ENCODE results near the gene HIC2. TPM values are rescaled to one million over a fixed set of nuclear protein-coding genes. Genes with fewer than 3 reads are reported as not detected.
"Not testable (repeated sequence)": the region's sequence is repeated elsewhere in the genome, so short reads cannot be mapped to it uniquely, and the experiment has no call there.

HIC2 gene
- polyA plus RNA-seq, 3 donors from 2014 or later: 0.36 to 0.41 TPM; not detected in 1

DNA sequence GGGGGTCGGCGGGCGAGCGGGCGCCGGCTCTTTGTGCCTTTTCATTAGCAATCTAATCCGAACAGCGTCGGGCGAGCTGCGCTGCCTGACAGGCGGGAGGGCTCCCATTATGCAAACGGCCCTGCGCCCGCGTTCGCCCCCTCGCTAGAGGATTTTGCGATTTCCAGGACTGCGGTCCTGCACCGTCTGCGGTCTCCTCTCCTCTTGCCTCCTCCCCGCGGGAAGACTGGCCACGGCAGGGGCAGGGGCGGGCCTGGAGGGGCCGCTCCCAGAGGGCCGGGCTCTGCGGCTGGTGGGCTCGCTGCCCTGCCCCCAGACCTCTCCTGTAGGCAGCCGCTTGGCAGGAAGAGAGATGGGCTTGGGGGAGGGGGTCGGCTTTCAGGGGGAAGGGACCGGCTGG lies 682 bp downstream of the HIC2 start:
- not testable (repeated sequence) for H3K27me3 Mint-ChIP-seq (ENCODE audit: low read depth in 3 of 3); H3K9me3 Mint-ChIP-seq; H3K36me3 Mint-ChIP-seq; H3K4me1 Mint-ChIP-seq; H3K27ac Mint-ChIP-seq
- H3K4me3 Mint-ChIP-seq: peak overlapping the region in 3 of 5 donors; percentile 43 to 62 (median 52)
- DNase-seq: peak; percentile 14 to 31 (median 18)

DNA sequence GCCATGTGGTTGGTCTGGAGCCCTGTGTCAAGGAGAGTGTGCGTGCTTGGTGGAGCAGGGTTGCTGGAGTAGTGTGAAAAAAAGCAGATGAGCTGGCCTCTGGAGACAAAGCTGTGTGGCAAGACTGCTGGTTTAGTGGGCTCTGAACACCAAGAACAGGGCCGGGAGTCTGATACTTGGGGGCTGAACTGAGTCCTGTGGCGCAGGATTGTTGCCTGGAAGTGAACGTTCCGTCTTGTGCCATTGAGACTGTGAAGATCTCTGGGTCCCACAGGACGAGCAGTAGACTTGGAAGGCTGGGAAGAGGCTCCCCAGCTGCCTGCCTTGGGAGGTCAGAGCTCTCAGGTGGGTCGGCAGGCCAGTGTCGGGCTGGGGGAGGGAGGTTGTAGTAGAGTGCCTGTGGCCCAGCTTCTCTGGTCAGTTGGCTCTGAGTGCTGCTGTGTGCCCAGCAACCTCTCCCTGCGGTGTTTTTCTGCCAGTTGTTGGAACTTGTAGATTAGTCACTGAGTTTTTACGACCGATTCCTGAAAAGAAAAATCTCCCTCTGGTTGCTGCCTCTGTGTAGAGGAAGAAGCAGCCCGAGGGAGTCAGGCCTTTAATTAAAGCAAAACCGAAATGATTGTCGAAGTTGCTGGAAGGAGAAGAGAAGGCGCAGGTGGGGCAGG lies 1.9 kb downstream of the HIC2 start:
- H3K4me1 Mint-ChIP-seq; H3K27me3 Mint-ChIP-seq (ENCODE audit: low read depth in 3 of 3); H3K36me3 Mint-ChIP-seq; H3K4me3 Mint-ChIP-seq; DNase-seq; H3K9me3 Mint-ChIP-seq; H3K27ac Mint-ChIP-seq: not testable (repeated sequence)

GRCh38 chr22:21420180-21420763 lies 3.1 kb downstream of the HIC2 start:
- peak; percentile 12 to 19 (median 16) for DNase-seq
- not testable (repeated sequence) for H3K27ac Mint-ChIP-seq; H3K9me3 Mint-ChIP-seq; H3K36me3 Mint-ChIP-seq; H3K4me3 Mint-ChIP-seq; H3K4me1 Mint-ChIP-seq; H3K27me3 Mint-ChIP-seq (ENCODE audit: low read depth in 3 of 3)

GRCh38 chr22:21424084-21424709 lies 7.0 kb downstream of the HIC2 start:
- DNase-seq; H3K27me3 Mint-ChIP-seq (ENCODE audit: low read depth in 3 of 3); H3K36me3 Mint-ChIP-seq; H3K4me1 Mint-ChIP-seq; H3K4me3 Mint-ChIP-seq; H3K9me3 Mint-ChIP-seq; H3K27ac Mint-ChIP-seq: not testable (repeated sequence)

DNA sequence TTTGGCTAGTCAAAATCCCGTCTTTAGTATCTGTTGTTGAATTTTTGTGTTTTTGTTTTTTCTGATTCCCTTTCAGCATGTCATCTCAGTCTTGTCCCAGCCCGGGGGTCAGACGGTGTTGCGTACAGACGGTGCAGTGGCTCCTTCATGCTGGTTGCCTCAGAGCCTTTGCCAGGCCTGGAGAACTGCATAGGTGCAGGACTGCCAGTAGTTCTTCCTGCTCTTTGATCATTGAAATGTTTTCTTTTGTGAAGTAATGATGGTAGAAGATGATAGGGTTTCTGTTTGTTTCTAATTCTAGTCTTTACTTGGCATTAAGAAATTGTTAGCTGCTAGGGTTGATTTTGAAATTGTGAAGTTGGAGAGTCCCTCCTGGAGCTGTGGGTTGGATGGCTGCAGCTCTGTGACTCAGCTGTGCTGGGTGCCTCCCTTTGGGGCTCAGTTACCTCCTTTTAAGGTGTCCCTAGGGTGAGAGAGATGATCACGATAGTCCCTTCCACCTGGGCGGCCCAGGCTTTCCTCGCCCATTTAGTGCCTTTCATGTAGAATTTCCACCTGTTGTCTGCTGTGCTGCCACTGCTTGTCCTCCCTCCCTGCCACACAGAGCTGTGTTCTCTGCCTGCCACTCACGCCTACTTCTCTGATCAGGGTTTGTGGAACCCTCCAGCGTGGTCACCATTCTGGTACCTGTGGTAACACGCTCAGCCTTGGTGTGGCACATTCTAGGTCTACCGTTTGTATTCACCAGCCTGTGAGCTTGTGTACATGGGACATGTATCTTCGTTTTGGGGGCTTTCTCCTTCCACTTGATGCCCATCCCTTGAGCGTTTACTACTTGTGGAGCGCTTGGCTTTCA lies 17.4 kb downstream of the HIC2 start:
- not testable (repeated sequence) for H3K27ac Mint-ChIP-seq; H3K36me3 Mint-ChIP-seq; H3K9me3 Mint-ChIP-seq; H3K27me3 Mint-ChIP-seq (ENCODE audit: low read depth in 3 of 3); H3K4me3 Mint-ChIP-seq; H3K4me1 Mint-ChIP-seq; DNase-seq

- not testable (repeated sequence) for H3K4me1 Mint-ChIP-seq; H3K9me3 Mint-ChIP-seq; H3K4me3 Mint-ChIP-seq; H3K27me3 Mint-ChIP-seq (ENCODE audit: low read depth in 3 of 3); DNase-seq; H3K36me3 Mint-ChIP-seq; H3K27ac Mint-ChIP-seq
These were observed 19.0 kb downstream of the HIC2 start for GRCh38 chr22:21435998-21436810.

- not testable (repeated sequence) for H3K36me3 Mint-ChIP-seq; H3K4me1 Mint-ChIP-seq; H3K27me3 Mint-ChIP-seq (ENCODE audit: low read depth in 3 of 3); H3K27ac Mint-ChIP-seq; H3K9me3 Mint-ChIP-seq; H3K4me3 Mint-ChIP-seq; DNase-seq
These were observed 20.8 kb downstream of the HIC2 start for GRCh38 chr22:21438013-21438412.

DNA sequence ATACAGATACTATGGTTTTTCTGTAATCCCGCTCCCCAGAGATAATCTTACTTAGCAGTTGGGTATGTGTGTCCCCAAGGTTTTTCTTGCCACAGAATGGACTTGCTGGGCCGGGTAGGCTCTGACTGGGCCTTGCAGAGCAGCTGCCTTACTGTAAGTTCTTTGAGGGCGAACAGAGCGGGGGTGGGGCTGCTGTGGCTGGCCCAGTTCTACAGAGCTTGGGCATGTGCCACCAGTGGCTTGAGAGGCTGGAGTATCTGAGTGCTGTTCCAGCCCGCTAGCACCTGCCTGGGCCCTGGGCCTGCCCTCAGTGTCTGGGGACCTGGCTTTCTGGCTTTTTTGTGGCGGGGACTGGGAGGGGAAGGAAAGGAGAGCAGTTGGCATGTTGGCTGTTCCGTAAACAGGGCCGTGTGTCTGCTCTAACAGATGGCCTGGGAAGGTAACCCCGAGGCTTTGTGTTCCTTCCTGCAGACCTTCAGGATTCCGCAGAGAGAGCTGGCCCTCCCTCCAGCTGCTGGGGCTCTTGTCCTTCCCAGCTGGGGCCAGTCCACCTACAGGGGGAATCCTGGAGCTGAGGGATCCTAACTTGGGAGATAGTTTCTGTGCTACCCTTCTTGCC lies 23.0 kb downstream of the HIC2 start:
- not testable (repeated sequence) for H3K4me3 Mint-ChIP-seq; DNase-seq; H3K9me3 Mint-ChIP-seq; H3K27ac Mint-ChIP-seq; H3K27me3 Mint-ChIP-seq (ENCODE audit: low read depth in 3 of 3); H3K4me1 Mint-ChIP-seq; H3K36me3 Mint-ChIP-seq

DNA sequence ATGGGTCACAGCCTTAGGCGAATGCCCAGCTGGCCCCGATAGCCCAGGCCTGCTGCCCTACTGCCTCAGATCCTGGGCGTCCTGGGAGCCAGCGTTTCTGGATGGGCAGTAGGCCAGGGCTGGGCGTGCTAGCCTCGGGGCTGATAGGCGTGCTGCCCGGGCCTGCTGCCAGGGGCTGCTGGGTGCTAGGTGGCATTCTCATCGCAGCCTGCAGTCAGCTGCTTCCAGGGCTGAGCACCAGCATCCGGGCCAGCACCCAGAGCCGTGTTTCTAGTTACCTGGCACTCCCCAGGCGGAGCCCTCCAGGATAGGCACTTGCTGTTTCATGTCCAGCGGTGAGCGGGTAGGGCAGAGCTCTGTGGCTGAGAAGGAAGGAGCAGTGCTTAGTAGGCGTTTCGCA lies 23.5 kb downstream of the HIC2 start:
- not testable (repeated sequence) for H3K27ac Mint-ChIP-seq; DNase-seq; H3K9me3 Mint-ChIP-seq; H3K36me3 Mint-ChIP-seq; H3K4me3 Mint-ChIP-seq; H3K4me1 Mint-ChIP-seq; H3K27me3 Mint-ChIP-seq (ENCODE audit: low read depth in 3 of 3)

DNA sequence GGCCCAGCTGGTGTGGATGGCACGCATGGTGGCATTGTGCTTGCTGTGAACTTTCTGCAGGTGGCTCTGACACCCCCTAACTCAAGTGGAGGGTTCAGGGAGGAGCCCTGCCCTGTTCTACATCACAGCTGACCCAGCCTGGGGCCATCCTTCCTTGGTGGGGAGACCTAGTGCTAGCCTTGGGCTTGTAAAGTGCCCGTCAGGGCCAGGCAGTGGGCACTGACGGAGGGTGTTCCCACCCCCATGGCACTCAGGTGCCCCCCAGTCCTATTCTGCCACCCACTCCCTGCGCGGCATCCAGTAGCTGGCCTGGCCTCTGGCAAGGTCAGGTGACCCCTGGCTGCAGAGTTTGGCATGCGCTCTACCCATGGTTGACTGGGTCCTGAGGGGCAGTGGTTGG lies 24.0 kb downstream of the HIC2 start:
- DNase-seq; H3K9me3 Mint-ChIP-seq; H3K27me3 Mint-ChIP-seq (ENCODE audit: low read depth in 3 of 3); H3K4me1 Mint-ChIP-seq; H3K36me3 Mint-ChIP-seq; H3K27ac Mint-ChIP-seq; H3K4me3 Mint-ChIP-seq: not testable (repeated sequence)

DNA sequence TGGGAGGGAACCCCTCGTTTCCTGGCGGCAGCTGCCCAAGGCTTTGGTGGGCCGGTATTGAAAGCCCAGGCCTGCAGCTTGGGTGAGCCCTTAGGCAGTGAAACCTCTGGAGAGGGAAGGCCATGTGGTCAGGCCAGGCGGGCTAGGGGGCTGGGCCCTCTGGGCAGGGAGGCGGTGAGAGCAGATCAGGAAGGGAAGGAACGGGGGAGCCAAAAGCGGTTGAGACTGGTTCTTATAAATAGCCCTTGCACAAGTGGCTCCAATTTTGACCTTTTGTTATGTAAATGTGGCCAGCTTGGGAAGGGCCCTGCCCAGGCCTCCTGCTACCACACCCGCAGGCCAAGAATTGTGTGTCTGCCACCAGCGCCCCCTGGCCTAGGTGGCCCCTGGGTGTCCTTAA lies 25.0 kb downstream of the HIC2 start:
- not testable (repeated sequence) for H3K27ac Mint-ChIP-seq; H3K4me3 Mint-ChIP-seq; H3K27me3 Mint-ChIP-seq (ENCODE audit: low read depth in 3 of 3); H3K4me1 Mint-ChIP-seq; DNase-seq; H3K36me3 Mint-ChIP-seq; H3K9me3 Mint-ChIP-seq

- H3K36me3 Mint-ChIP-seq; H3K27me3 Mint-ChIP-seq (ENCODE audit: low read depth in 3 of 3); H3K9me3 Mint-ChIP-seq; H3K27ac Mint-ChIP-seq; H3K4me3 Mint-ChIP-seq; H3K4me1 Mint-ChIP-seq; DNase-seq: not testable (repeated sequence)
These were observed 25.5 kb downstream of the HIC2 start for GRCh38 chr22:21442646-21443045.

GRCh38 chr22:21443057-21443734 lies 26.0 kb downstream of the HIC2 start:
- Mint-ChIP-seq H3K9me3 (no peaks in the 10 kb centered on the region), H3K27ac (no peak overlapping the region), H3K36me3 (no peaks in the 10 kb centered on the region), H3K4me1 (no peaks in the 10 kb centered on the region), H3K27me3 (ENCODE audit: low read depth in 3 of 3) (no peaks in the 10 kb centered on the region), H3K4me3 (no peak overlapping the region)
- DNase-seq: no peak
